Activated CD4-positive, alpha-beta T cell treated with anti-CD3 and anti-CD28 coated beads, Interleukin-2, amount 50 U/mL, for 16 hours (primary cell): ENCODE results near the gene NELFB.

Source experiments
- DNase-seq: peaks from one replicate; pipeline ENCODE4 v3.0.0-alpha.2; 2020

Gene NELFB

GRCh38 chr9:137224830-137225694 is 30.1 kb upstream of the NELFB start, which contains the start of gene CYSRT1:
TSS of gene CYSRT1 (plus strand) at chr9:137225174. CDS start at chr9:137225622, 448 bp downstream.
- DNase-seq = no peak

GRCh38 chr9:137225699-137226331 is 29.3 kb upstream of the NELFB start:
- no peak for DNase-seq

GRCh38 chr9:137226338-137227053 is 28.6 kb upstream of the NELFB start:
- no peak for DNase-seq

GRCh38 chr9:137227054-137227852 is 27.9 kb upstream of the NELFB start, which contains the start of gene RNF224:
TSS of gene RNF224 (plus strand) at chr9:137227502. CDS start at chr9:137228336, 834 bp downstream.
- peak; percentile 84 for DNase-seq

GRCh38 chr9:137227853-137228505 is 27.1 kb upstream of the NELFB start:
- no peak for DNase-seq

GRCh38 chr9:137228506-137228967 is 26.6 kb upstream of the NELFB start:
- DNase-seq = no peak

- no peak for DNase-seq
Measured at GRCh38 chr9:137228968-137229896, 25.9 kb upstream of the NELFB start.

GRCh38 chr9:137229903-137230704 is 25.0 kb upstream of the NELFB start:
- DNase-seq = no peak

GRCh38 chr9:137230705-137231371 is 24.3 kb upstream of the NELFB start, which contains the start of gene SLC34A3:
TSS of gene SLC34A3 (plus strand) at chr9:137230901. CDS start at chr9:137231703, 802 bp downstream.
- no peak for DNase-seq

GRCh38 chr9:137231372-137232039 is 23.6 kb upstream of the NELFB start:
- no peak for DNase-seq

GRCh38 chr9:137232101-137232500 is 23.0 kb upstream of the NELFB start:
- no peak for DNase-seq

- DNase-seq = no peak
Measured at GRCh38 chr9:137232510-137232909, 22.6 kb upstream of the NELFB start.

- DNase-seq = no peak
Measured at GRCh38 chr9:137233143-137233980, 21.8 kb upstream of the NELFB start.

- no peak for DNase-seq
Measured at GRCh38 chr9:137234055-137234697, 21.0 kb upstream of the NELFB start.

- DNase-seq = no peak
Measured at GRCh38 chr9:137234758-137235423, 20.2 kb upstream of the NELFB start.
